Lower lobe of right lung (tissue), 2 donors: ENCODE data around the gene RPRD1A. TPM values are rescaled to one million over a fixed set of nuclear protein-coding genes. Genes with fewer than 3 reads are reported as not detected.
"Not testable (repeated sequence)": the region's sequence is repeated elsewhere in the genome, so short reads cannot be mapped to it uniquely, and the experiment has no call there.

Experiments used
- ATAC-seq, 2 donors: fragments of 200-7000 bp; cut with Tn5 transposase; one replicate each; pipeline ENCODE4 v1.9.1; 2020 to 2022; ENCODE audit warnings: mild to moderate bottlenecking in 2 of 2, moderate library complexity in 2 of 2
- DNase-seq: peaks from one replicate; pipeline ENCODE4 v3.0.0-alpha.2; 2020
- H3K27ac ChIP-seq: fragments of 200-600 bp; one replicate; pipeline ENCODE4 v1.8.0; 2022
- H3K27me3 ChIP-seq: fragments of 200-600 bp; one replicate; pipeline ENCODE4 v1.8.0; 2022; ENCODE audit warnings: low read depth
- H3K36me3 ChIP-seq: fragments of 200-600 bp; one replicate; pipeline ENCODE4 v1.8.0; 2022; ENCODE audit warnings: mild to moderate bottlenecking
- H3K4me1 ChIP-seq: fragments of 200-600 bp; one replicate; pipeline ENCODE4 v1.8.0; 2022
- H3K4me3 ChIP-seq: fragments of 200-600 bp; one replicate; pipeline ENCODE4 v1.8.0; 2022; ENCODE audit warnings: mild to moderate bottlenecking
- H3K9me3 ChIP-seq: fragments of 200-600 bp; one replicate; pipeline ENCODE4 v1.8.0; 2022
- CTCF ChIP-seq: fragments of 200-600 bp; IDR thresholded peaks from one replicate; pipeline ENCODE4 v1.8.0; 2022; ENCODE audit warnings: antibody characterized with exemption, mild to moderate bottlenecking
- intact Hi-C: fragments of 100-400 bp; cut with DNase I; formaldehyde crosslinking; loops from one replicate; pipeline ENCODE4 v1.11.0; 2022
- total RNA-seq: library from RNA; stranded (reverse); fragmentation: NEBNext Ultra II Directional; extraction: Animal tissue kit (Norgen Biotek cat#: 25700); gene quantifications from one replicate; pipeline ENCODE4 v1.2.1, GENCODE V29; 2021
- donor health status: DM: no; HTN: yes; CAD: no; lungs with severe emphysema.

Gene RPRD1A
- total RNA-seq, 1 donor from 2014 or later = 39.1 TPM

GRCh38 chr18:35968278-35968880 is 99.0 kb downstream of the RPRD1A start:
- no peaks in the 10 kb centered on the region for H3K9me3 ChIP-seq

GRCh38 chr18:35967866-35968265 is 99.5 kb downstream of the RPRD1A start:
- DNase-seq, intact Hi-C loops, H3K27me3 ChIP-seq, H3K36me3 ChIP-seq, H3K27ac ChIP-seq, ATAC-seq, H3K9me3 ChIP-seq, H3K4me1 ChIP-seq, H3K4me3 ChIP-seq: not testable (repeated sequence)

More at GRCh38 chr18:35968278-35968880, 99.0 kb downstream of the RPRD1A start:
- H3K4me3 ChIP-seq = no peak overlapping the region
- no peaks in the 10 kb centered on the region for H3K27me3 ChIP-seq
- no peak overlapping the region for H3K27ac ChIP-seq
- no peaks in the 10 kb centered on the region for H3K36me3 ChIP-seq
- no peak for ATAC-seq
- no peak for TF ChIP-seq CTCF
- no peak for DNase-seq
- H3K4me1 ChIP-seq = peaks cover 11% of the 10 kb centered on the region
- intact Hi-C loops = no loop called here

GRCh38 chr18:35964319-35964718 is 103.0 kb downstream of the RPRD1A start:
- Histone ChIP-seq H3K4me1 (no peaks in the 10 kb centered on the region), H3K9me3 (no peaks in the 10 kb centered on the region), H3K27ac (no peak overlapping the region), H3K27me3 (no peaks in the 10 kb centered on the region), H3K36me3 (no peaks in the 10 kb centered on the region), H3K4me3 (no peak overlapping the region)
- DNase-seq (no peak), ATAC-seq (no peak)
- no peak for TF ChIP-seq CTCF
- intact Hi-C loops = no loop called here

- Histone ChIP-seq H3K4me1 (no peaks in the 10 kb centered on the region), H3K36me3 (no peaks in the 10 kb centered on the region), H3K27me3 (no peaks in the 10 kb centered on the region), H3K9me3 (no peaks in the 10 kb centered on the region), H3K4me3 (no peak overlapping the region), H3K27ac (no peak overlapping the region)
- TF ChIP-seq CTCF = no peak
- intact Hi-C loops = no loop called here
- no peak for ATAC-seq
- no peak for DNase-seq
Observed at GRCh38 chr18:35962320-35962719, 105.0 kb downstream of the RPRD1A start.

- Histone ChIP-seq H3K9me3 (no peaks in the 10 kb centered on the region), H3K27me3 (peaks cover 4% of the 10 kb centered on the region), H3K4me1 (no peaks in the 10 kb centered on the region), H3K27ac (no peak overlapping the region), H3K4me3 (no peak overlapping the region), H3K36me3 (no peaks in the 10 kb centered on the region)
- DNase-seq = no peak
- intact Hi-C loops = no loop called here
- no peak for ATAC-seq
- TF ChIP-seq CTCF = no peak
Observed at GRCh38 chr18:35956226-35956625, 111.1 kb downstream of the RPRD1A start.

- no peak for ATAC-seq
Observed at GRCh38 chr18:35953688-35954087, 113.7 kb downstream of the RPRD1A start.

More at GRCh38 chr18:35953688-35954087, 113.7 kb downstream of the RPRD1A start:
- no peak overlapping the region for H3K27ac ChIP-seq
- no peak for TF ChIP-seq CTCF
- H3K4me1 ChIP-seq = peaks cover 8% of the 10 kb centered on the region
- H3K4me3 ChIP-seq = no peak overlapping the region
- no peaks in the 10 kb centered on the region for H3K9me3 ChIP-seq
- no peak for DNase-seq
- H3K36me3 ChIP-seq = no peaks in the 10 kb centered on the region
- peaks cover 4% of the 10 kb centered on the region for H3K27me3 ChIP-seq
- intact Hi-C loops = no loop called here
